Endothelial cell of umbilical vein (primary cell): Measurements from ENCODE around the gene ATP6V1B1. TPM values are rescaled to one million over a fixed set of nuclear protein-coding genes. Genes with fewer than 3 reads are reported as not detected.

Experiments
- BruUV-seq: library from RNA; stranded (reverse); fragments of 400-500 nt; replicated peaks from 2 replicates; lab custom pipeline; 2021; lab: Mats Ljungman, UMichigan
- CTCF ChIA-PET: fragments of 300-600, 350-600 bp; sonication (Branson Sonifier 250); formaldehyde crosslinking; loops from one replicate; lab custom pipeline; 2021; ENCODE audit warnings: antibody characterized with exemption, inconsistent platforms; lab: Charles Lee
- POLR2A ChIA-PET: fragments of 300-600, 350-600 bp; sonication (Branson Sonifier 250); formaldehyde crosslinking; loops from one replicate; lab custom pipeline; 2021; ENCODE audit warnings: antibody characterized with exemption, inconsistent platforms; lab: Charles Lee
- DNase-seq: peaks from one replicate; pipeline ENCODE4 v3.0.0-alpha.2; 2011; ENCODE audit warnings: low read depth, low spot score
- FAIRE-seq: peaks from 2 replicates; lab custom pipeline; 2011; peaks lifted over from hg19 to GRCh38; lab: Jason Lieb, UNC
- H2AFZ ChIP-seq: 2 replicates; pipeline ENCODE4 v1.6.0; 2012; ENCODE audit warnings: low read depth, low read length, control low read depth, inconsistent platforms
- H3K27ac ChIP-seq: 2 replicates; pipeline ENCODE4 v1.5.1; 2011; ENCODE audit warnings: low read depth, mild to moderate bottlenecking, control low read depth, low read length, moderate library complexity; ENCODE audit not compliant: insufficient read depth
- H3K27me3 ChIP-seq, 2 experiments: 2 replicates each; pipeline versions ENCODE4 v1.6.0 to v1.6.1; 2011; ENCODE audit warnings: low read length in 2 of 2, mixed read lengths in 1 of 2; ENCODE audit not compliant: control insufficient read depth in 2 of 2, insufficient read depth in 2 of 2
- H3K36me3 ChIP-seq, 2 experiments: 2 replicates in 1 of 2; 3 replicates in 1 of 2; pipeline ENCODE4 v1.5.1; 2011; ENCODE audit warnings: low read length in 2 of 2, mild to moderate bottlenecking in 1 of 2, moderate library complexity in 1 of 2; ENCODE audit not compliant: control insufficient read depth in 2 of 2, insufficient read depth in 2 of 2; ENCODE audit errors: extremely low read depth in 1 of 2
- H3K4me1 ChIP-seq: 3 replicates; pipeline ENCODE4 v1.5.1; 2011; ENCODE audit warnings: mild to moderate bottlenecking, low read length; ENCODE audit not compliant: control insufficient read depth, insufficient read depth; ENCODE audit errors: extremely low read depth
- H3K4me2 ChIP-seq: 2 replicates; pipeline ENCODE4 v1.6.1; 2011; ENCODE audit warnings: low read length, control low read depth, mixed read lengths; ENCODE audit not compliant: insufficient read depth
- H3K4me3 ChIP-seq, 3 experiments: fragments of 200-600 bp in 1 of 3; sonication (generic), shearing (Covaris generic) in 1 of 3; replicated peaks in 1 of 3; 2 replicates each; pipeline ENCODE4 v1.5.1; 2011 to 2016; ENCODE audit warnings: control low read depth in 3 of 3, low read length in 3 of 3, mild to moderate bottlenecking in 2 of 3, inconsistent platforms in 1 of 3, low read depth in 1 of 3, moderate library complexity in 1 of 3; ENCODE audit not compliant: insufficient read depth in 1 of 3
- H3K79me2 ChIP-seq: 2 replicates; pipeline ENCODE4 v1.6.0; 2012; ENCODE audit warnings: low read length, inconsistent platforms; ENCODE audit not compliant: control insufficient read depth, insufficient read depth
- H3K9ac ChIP-seq: replicated peaks from 2 replicates; pipeline ENCODE3; 2011; ENCODE audit warnings: low read length, control low read depth; ENCODE audit not compliant: insufficient read depth; ENCODE audit errors: extremely low read depth
- H3K9me1 ChIP-seq: replicated peaks from 3 replicates; pipeline ENCODE4 v1.6.0; 2011; ENCODE audit warnings: mild to moderate bottlenecking, low read length; ENCODE audit not compliant: control insufficient read depth, insufficient read depth; ENCODE audit errors: extremely low read depth
- H3K9me3 ChIP-seq: replicated peaks from 2 replicates; pipeline ENCODE4 v1.5.1; 2012; ENCODE audit warnings: low read length, inconsistent platforms; ENCODE audit not compliant: control insufficient read depth, insufficient read depth
- H4K20me1 ChIP-seq: replicated peaks from 2 replicates; pipeline ENCODE3; 2011; ENCODE audit warnings: mild to moderate bottlenecking, low read length; ENCODE audit not compliant: control insufficient read depth, insufficient read depth; ENCODE audit errors: extremely low read depth
- CTCF ChIP-seq, 2 donors: IDR thresholded peaks; 1 replicate in 1 of 2; 2 replicates in 1 of 2; pipeline ENCODE4 v1.5.1; 2011; ENCODE audit warnings: low read length in 2 of 2, mild to moderate bottlenecking in 2 of 2, moderate library complexity in 2 of 2, control low read depth in 1 of 2, inconsistent platforms in 1 of 2, low read depth in 1 of 2; ENCODE audit not compliant: insufficient read depth in 1 of 2; ENCODE audit errors: extremely low read depth in 1 of 2
- EZH2 ChIP-seq: IDR thresholded peaks from 2 replicates; pipeline ENCODE4 v1.6.1; 2012; ENCODE audit warnings: borderline replicate concordance, low read depth, mild to moderate bottlenecking, moderate library complexity, low read length, inconsistent platforms; ENCODE audit not compliant: severe bottlenecking
- FOS ChIP-seq: IDR thresholded peaks from 2 replicates; pipeline ENCODE4 v1.6.1; 2011; ENCODE audit warnings: mild to moderate bottlenecking, low read length, moderate library complexity, borderline replicate concordance; ENCODE audit not compliant: insufficient read depth
- MAX ChIP-seq: IDR thresholded peaks from 2 replicates; pipeline ENCODE4 v1.6.1; 2011; ENCODE audit not compliant: insufficient read depth, insufficient read length
- MYC ChIP-seq: IDR thresholded peaks from one replicate; pipeline ENCODE4 v1.6.1; 2011; ENCODE audit warnings: mild to moderate bottlenecking, low read depth, low read length
- dilution Hi-C: fragments of 300-500 bp; cut with MboI; formaldehyde crosslinking; loops from one replicate; pipeline ENCODE4 v1.15.0; 2019; ENCODE audit warnings: low sequenced_read_pairs; ENCODE audit not compliant: extremely low pct_ligation_motif_present
- intact Hi-C: fragments of 100-400 bp; cut with micrococcal nuclease; formaldehyde crosslinking; loops from one replicate; pipeline ENCODE4 v1.10.0; 2022
- polyA plus RNA-seq, 4 experiments: library from polyadenylated mRNA; depleted of rRNA in 3 of 4; stranded (reverse) in 3 of 4; unstranded in 1 of 4; fragments of >200 nt; gene quantifications; 2 replicates each; pipeline versions ENCODE4 v1.2.1 to v1.2.3, GENCODE V29; 2011 to 2012; ENCODE audit warnings: missing spikeins in 1 of 4
- total RNA-seq: library from RNA; stranded (reverse); gene quantifications from 2 replicates; pipeline ENCODE4 v1.2.3, GENCODE V29; 2021

ATP6V1B1 gene
- total and polyA plus RNA-seq, 2 donors (not counting 3 experiments of a cell fraction or from before 2014, with no cell fraction given): 0.77 TPM; not detected in 1

- Histone ChIP-seq H4K20me1 (no peaks in the 10 kb centered on the region), H3K4me1 (peaks cover 20% of the 10 kb centered on the region), H3K9me3 (no peaks in the 10 kb centered on the region), H3K36me3 (peaks cover 0 to 13% of the 10 kb centered on the region in 2 experiments), H3K9ac (peak overlapping the region; percentile 73), H3K4me2 (peak overlapping the region; percentile 88), H3K27ac (peak overlapping the region; percentile 32), H3K79me2 (peaks cover 19% of the 10 kb centered on the region), H2AFZ (peak overlapping the region; percentile 56), H3K4me3 (peak overlapping the region; percentile 73 to 97 (median 75)), H3K9me1 (no peaks in the 10 kb centered on the region), H3K27me3 (no peaks in the 10 kb centered on the region)
- no peak for FAIRE-seq
- POLR2A ChIA-PET: no interaction called here
- CTCF ChIA-PET: interaction anchor here (0.6 to 2.6 kb wide), 3 partner anchors 10 to 46 kb away, joined by 3 to 16 read pairs (median 3); no protein-coding TSS in a partner anchor
- dilution Hi-C loops: no loop called here
- BruUV-seq: no TSS peak
- peak; percentile 23 for DNase-seq
- intact Hi-C loops: loop anchor here (2.0 to 5.0 kb wide), 3 partner anchors 17 to 138 kb away; partner anchors contain the start of genes MCEE and MPHOSPH10
- TF ChIP-seq EZH2 (no peak), CTCF (IDR thresholded peaks at IDR 0.05; ENCODE audit: extremely low read depth in 1 of 2, insufficient read depth in 1 of 2, low read depth in 1 of 2, low read length in 2 of 2) (no peak), FOS (no peak), MAX (no peak), MYC (no peak)
Measured at GRCh38 chr2:70994009-70994698, 58.5 kb downstream of the ATP6V1B1 start.
